GM12875 (cell line): ENCODE measurements around the gene SAMD5.
"Not testable (repeated sequence)": the region's sequence is repeated elsewhere in the genome, so short reads cannot be mapped to it uniquely, and the experiment has no call there.

Experiments
- H3K4me3 ChIP-seq: one replicate; pipeline ENCODE4 v1.5.1; 2011; ENCODE audit warnings: low read depth, low read length, control low read depth
- CTCF ChIP-seq: IDR thresholded peaks from 2 replicates; pipeline ENCODE4 v1.5.1; 2011; ENCODE audit warnings: low read depth, mild to moderate bottlenecking, control low read depth, inconsistent platforms, low read length, moderate library complexity, borderline replicate concordance; ENCODE audit not compliant: insufficient read depth

SAMD5 gene

DNA sequence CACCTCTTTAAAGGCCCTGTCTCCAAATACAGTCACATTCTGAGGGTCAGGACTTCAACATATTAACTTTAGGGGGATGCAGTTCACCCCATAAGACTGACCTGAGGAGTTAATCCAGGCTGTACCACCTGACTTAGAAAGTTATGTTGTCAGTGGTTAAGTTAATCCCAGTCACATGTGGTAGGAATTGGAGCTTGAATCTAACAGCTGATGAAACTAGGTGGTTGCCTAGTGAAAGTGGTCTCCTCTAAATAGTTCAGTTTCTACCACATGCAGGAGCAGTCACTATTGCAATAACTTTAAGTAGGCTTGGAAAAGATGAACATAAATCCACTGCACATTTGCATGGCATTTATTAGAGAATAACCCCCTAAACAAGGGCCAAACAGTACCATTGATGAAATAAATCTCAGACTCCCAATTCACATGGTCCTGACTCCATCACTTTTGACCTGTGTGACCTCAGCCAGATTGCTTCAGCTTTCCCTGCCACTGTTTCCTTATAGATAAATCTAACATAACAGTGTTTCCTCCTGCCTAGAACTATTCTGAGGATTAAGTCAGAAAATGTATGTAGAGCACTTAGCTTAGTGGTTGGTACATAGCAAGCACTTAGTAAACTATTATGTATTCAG is 20.1 kb downstream of the SAMD5 start:
- no peak for TF ChIP-seq CTCF

DNA sequence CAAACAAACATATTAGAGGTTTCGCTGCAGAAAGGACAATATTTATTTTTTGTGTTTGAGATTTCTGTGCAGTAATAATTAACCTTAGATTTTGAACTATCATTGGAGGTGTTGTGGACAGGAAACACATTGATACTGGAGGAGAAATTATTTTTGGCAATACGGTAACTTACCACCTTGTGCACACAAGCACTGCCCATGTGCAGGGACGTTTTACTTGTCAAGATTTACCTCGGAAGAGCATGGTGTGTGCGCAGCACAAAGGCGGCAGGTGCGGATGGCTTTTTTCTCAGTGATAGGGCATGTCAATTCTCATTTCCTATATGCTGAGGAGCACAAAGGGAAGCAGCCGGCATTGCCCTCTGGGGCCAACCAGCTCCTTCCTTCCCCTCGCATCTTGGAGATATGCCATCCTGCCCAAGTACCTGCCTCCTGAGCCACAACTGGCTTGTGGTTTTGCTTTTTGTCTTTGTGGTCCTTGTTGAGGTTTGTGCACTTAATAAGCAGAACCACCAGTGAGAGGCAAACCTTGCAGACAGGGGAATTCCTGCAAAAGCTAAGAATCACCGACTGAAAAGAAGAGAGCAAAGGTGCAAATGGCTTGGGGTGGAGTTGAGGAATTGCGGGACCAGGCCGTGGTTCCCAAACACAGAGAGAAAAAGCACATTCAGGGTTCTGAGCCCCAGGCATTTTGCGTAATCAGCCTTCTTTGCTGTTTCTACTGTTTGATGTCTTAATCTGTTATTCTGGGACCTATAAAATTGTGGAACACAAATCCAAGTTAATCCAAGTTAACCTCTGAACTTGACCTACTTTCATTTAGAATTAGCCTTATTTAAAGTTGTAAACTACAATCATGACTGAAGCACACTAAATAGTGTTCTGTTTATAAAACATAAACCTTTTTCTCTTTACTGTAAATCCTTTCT is 21.9 kb downstream of the SAMD5 start:
- H3K4me3 ChIP-seq = no peak overlapping the region
- TF ChIP-seq CTCF = no peak

More for the DNA sequence above, 20.1 kb downstream of the SAMD5 start:
- no peak overlapping the region for H3K4me3 ChIP-seq

GRCh38 chr6:147531321-147531720 is 22.8 kb downstream of the SAMD5 start:
- no peak overlapping the region for H3K4me3 ChIP-seq
- TF ChIP-seq CTCF = no peak

DNA sequence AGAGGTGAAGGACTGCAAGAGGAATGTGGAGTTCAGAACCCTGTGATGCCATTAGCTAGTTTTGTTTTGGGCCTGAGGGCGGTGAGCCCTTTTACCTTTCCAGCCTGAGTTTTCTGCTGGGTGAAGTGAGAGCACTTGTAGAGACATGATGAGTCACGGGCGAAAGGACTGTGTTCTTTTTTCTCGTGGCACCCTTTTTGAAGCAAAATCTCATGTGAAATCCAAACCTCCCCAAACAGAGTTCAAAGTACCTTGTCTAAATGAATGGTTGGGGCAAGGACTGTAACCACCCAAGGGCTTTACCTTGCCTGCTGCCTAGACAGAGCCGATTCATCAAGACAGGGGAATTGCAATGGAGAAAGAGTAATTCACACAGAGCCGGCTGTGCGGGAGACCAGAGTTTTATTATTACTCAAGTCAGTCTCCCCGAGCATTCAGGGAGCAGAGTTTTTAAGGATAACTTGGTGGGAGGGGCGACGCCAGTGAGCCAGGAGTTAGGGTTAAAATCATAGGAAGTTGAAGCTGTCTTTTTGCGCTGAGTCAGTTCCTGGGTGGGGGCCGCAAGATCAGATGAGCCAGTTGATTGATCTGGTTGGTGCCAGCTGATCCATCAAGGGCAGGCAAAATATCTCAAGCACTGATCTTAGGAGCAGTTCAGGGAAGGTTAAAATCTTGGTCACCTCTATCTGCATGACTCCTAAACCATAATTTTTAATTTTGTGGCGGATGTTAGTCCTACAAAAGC is 25.8 kb downstream of the SAMD5 start:
- TF ChIP-seq CTCF = no peak
- H3K4me3 ChIP-seq = no peak overlapping the region

GRCh38 chr6:147538821-147539220 is 30.3 kb downstream of the SAMD5 start:
- TF ChIP-seq CTCF = no peak
- no peak overlapping the region for H3K4me3 ChIP-seq

DNA sequence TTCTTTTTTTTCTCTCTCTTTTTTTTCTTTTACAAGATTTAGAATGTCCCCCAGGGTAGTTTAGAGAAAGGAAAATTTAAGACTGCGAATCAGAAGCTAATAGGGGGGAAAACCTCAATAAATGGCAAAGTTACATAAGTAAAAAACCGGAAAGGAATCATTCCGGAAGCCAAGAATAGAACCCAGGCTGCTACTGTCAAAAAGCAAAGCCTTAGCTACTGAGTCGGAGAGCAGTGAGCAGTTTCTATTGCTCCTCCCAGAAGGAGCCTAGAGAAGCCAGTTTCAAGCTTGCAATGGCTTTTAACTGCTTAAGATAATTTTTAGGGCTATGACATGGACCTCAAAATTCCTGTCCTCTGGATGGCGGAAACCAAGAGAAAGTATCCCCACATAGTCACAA is 31.6 kb downstream of the SAMD5 start:
- H3K4me3 ChIP-seq = no peak overlapping the region
- no peak for TF ChIP-seq CTCF

DNA sequence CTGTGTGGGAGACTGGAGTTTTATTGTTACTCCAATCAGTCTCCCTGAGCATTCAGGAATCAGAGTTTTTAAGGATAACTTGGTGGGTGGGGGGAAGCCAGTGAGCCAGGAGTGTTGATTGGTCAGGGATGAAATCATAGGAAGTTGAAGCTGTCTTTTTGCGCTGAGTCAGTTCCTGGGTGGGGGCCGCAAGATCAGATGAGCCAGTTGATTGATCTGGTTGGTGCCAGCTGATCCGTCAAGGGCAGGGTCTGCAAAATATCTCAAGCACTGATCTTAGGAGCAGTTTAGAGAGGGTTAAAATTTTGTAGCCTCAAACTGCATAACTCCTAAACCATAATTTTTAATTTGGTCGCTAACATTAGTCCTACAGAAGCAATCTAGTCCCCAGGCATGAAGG is 33.9 kb downstream of the SAMD5 start:
- H3K4me3 ChIP-seq = not testable (repeated sequence)
